ENCODE results near the gene CTCF.
A peak's percentile ranks its signal among the peaks of the same experiment; 100 is the strongest.

CTCF gene

GRCh38 chr16:67657751-67658518 is 95.6 kb downstream of the CTCF start:
- no peak for TF ChIP-seq RAD21 (IDR thresholded peaks at IDR 0.05; ENCODE audit: low read depth)
- no peak for TF ChIP-seq MAX (IDR thresholded peaks at IDR 0.05)
- no peak for TF ChIP-seq TCF12 (IDR thresholded peaks at IDR 0.05; ENCODE audit: low read depth)
- TF ChIP-seq CEBPB (IDR thresholded peaks at IDR 0.05), result no peak
- TF ChIP-seq FOXM1 (IDR thresholded peaks at IDR 0.05; ENCODE audit: borderline replicate concordance, low read depth), result no peak
- no peak for TF ChIP-seq EP300 (IDR thresholded peaks at IDR 0.05; ENCODE audit: borderline replicate concordance)
- TF ChIP-seq REST (IDR thresholded peaks at IDR 0.05; ENCODE audit: low read depth), result no peak
- no peak for TF ChIP-seq TEAD4 (IDR thresholded peaks at IDR 0.05)
- no peak for TF ChIP-seq USF1 (IDR thresholded peaks at IDR 0.05)

GRCh38 chr16:67658849-67659674 is 96.7 kb downstream of the CTCF start:
- no peak for TF ChIP-seq CEBPB (IDR thresholded peaks at IDR 0.05)
- no peak for TF ChIP-seq TEAD4 (IDR thresholded peaks at IDR 0.05)
- TF ChIP-seq CREB1 (IDR thresholded peaks at IDR 0.05; ENCODE audit: low read depth), result no peak
- TF ChIP-seq EGR1 (IDR thresholded peaks at IDR 0.05), result no peak
- no peak for TF ChIP-seq FOXM1 (IDR thresholded peaks at IDR 0.05; ENCODE audit: borderline replicate concordance, low read depth)
- TF ChIP-seq REST (IDR thresholded peaks at IDR 0.05; ENCODE audit: low read depth), result no peak
- TF ChIP-seq RAD21 (IDR thresholded peaks at IDR 0.05; ENCODE audit: low read depth), result no peak
- no peak for TF ChIP-seq TAF1 (IDR thresholded peaks at IDR 0.05; ENCODE audit: low read depth)
- TF ChIP-seq YY1 (IDR thresholded peaks at IDR 0.05; ENCODE audit: low read depth), result no peak

- no peak for TF ChIP-seq EP300 (IDR thresholded peaks at IDR 0.05; ENCODE audit: borderline replicate concordance)
- no peak for TF ChIP-seq CREB1 (IDR thresholded peaks at IDR 0.05; ENCODE audit: low read depth)
- TF ChIP-seq TAF1 (IDR thresholded peaks at IDR 0.05; ENCODE audit: low read depth), result peak; percentile 71
- TF ChIP-seq NFIC (IDR thresholded peaks at IDR 0.05), result no peak; the same call in 1 of the 2 replicates
- TF ChIP-seq ZBTB7A (IDR thresholded peaks at IDR 0.05; ENCODE audit: low read depth), result peak; percentile 37; the same call in 1 of the 2 replicates
- peak; percentile 19; the same call in 1 of the 2 replicates for TF ChIP-seq TCF12 (IDR thresholded peaks at IDR 0.05; ENCODE audit: low read depth)
- TF ChIP-seq REST (IDR thresholded peaks at IDR 0.05; ENCODE audit: low read depth), result 0 out of 2 replicates have a peak, but pooled peaks have one; percentile 5
- TF ChIP-seq MAX (IDR thresholded peaks at IDR 0.05), result peak; percentile 43
- TF ChIP-seq USF1 (IDR thresholded peaks at IDR 0.05), result no peak
- peak; percentile 75 for TF ChIP-seq EGR1 (IDR thresholded peaks at IDR 0.05)
- no peak for TF ChIP-seq RAD21 (IDR thresholded peaks at IDR 0.05; ENCODE audit: low read depth)
Measured at GRCh38 chr16:67659675-67660563, 97.6 kb downstream of the CTCF start, which contains the start of gene ACD. Gene ACD, minus strand, starts transcription at chr16:67660260. Its CDS starts 40 bp downstream, at chr16:67660220.

Data from Ishikawa (cell line).